ENCODE results near the gene C9.
"Not testable (repeated sequence)": the region's sequence is repeated elsewhere in the genome, so short reads cannot be mapped to it uniquely, and the experiment has no call there.

Gene C9

DNA sequence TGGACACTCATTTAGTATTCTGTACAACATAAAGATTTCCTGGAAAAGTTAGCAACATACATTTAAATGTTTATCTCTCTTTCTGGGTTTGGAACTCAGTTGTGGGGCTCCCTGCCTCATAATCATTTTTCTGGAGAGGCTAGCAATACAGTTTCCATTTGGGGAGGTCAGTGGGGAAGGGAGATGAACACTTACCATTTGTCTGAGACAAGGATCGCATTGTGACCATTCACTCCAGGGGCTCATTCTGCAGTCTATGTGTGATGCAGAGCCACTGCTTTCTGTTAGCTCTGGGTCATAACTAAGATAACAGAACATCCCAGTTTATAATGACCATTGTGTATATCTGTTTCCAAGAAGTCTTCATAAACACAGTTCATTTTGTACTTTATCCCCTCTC lies 22.4 kb downstream of the C9 start:
- no peaks in the 10 kb centered on the region for H3K9me3 ChIP-seq (ENCODE audit: control insufficient read depth in 5 of 5, low read length in 5 of 5)
- no peaks in the 10 kb centered on the region for H3K36me3 ChIP-seq (ENCODE audit: control insufficient read depth in 5 of 5, insufficient read depth in 5 of 5, low read length in 5 of 5)
- no peaks in the 10 kb centered on the region for H3K27me3 ChIP-seq (ENCODE audit: control insufficient read depth in 5 of 5, insufficient read depth in 4 of 5, low read length in 5 of 5)
- no peak overlapping the region for H3K27ac ChIP-seq (ENCODE audit: low read depth, low read length)
- no peak overlapping the region for H3K4me3 ChIP-seq (ENCODE audit: low read depth in 1 of 5, low read length in 5 of 5)
- H3K4me1 ChIP-seq (ENCODE audit: control insufficient read depth in 5 of 5, insufficient read depth in 5 of 5, low read length in 5 of 5), result no peaks in the 10 kb centered on the region
- no peak overlapping the region for H3K9ac ChIP-seq (ENCODE audit: low read length in 5 of 5)

DNA sequence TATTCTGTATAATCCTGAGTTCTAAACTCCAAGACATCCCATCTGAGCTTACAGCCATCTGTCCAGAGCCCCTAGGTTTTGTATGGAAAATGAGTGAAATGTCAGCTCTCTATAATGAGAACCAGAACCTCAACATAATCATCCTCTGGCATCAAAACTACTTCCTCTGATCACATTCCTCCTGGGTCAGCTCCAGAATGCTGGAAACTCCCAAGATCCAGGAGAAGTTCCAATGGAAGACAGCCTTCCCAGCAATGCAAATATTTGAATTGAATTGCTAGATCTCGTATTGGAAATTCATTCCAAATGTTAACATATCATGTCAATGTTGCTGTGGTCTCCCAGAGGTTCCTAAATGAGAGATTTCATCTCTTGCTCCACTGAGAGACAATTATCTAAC lies 23.8 kb downstream of the C9 start:
- H3K4me3 ChIP-seq (ENCODE audit: low read depth in 1 of 5, low read length in 5 of 5), result no peak overlapping the region
- H3K27me3 ChIP-seq (ENCODE audit: control insufficient read depth in 5 of 5, insufficient read depth in 4 of 5, low read length in 5 of 5), result no peaks in the 10 kb centered on the region
- H3K27ac ChIP-seq (ENCODE audit: low read depth, low read length), result no peak overlapping the region
- H3K4me1 ChIP-seq (ENCODE audit: control insufficient read depth in 5 of 5, insufficient read depth in 5 of 5, low read length in 5 of 5), result no peaks in the 10 kb centered on the region
- no peak overlapping the region for H3K9ac ChIP-seq (ENCODE audit: low read length in 5 of 5)
- H3K36me3 ChIP-seq (ENCODE audit: control insufficient read depth in 5 of 5, insufficient read depth in 5 of 5, low read length in 5 of 5), result no peaks in the 10 kb centered on the region
- H3K9me3 ChIP-seq (ENCODE audit: control insufficient read depth in 5 of 5, low read length in 5 of 5), result no peaks in the 10 kb centered on the region

DNA sequence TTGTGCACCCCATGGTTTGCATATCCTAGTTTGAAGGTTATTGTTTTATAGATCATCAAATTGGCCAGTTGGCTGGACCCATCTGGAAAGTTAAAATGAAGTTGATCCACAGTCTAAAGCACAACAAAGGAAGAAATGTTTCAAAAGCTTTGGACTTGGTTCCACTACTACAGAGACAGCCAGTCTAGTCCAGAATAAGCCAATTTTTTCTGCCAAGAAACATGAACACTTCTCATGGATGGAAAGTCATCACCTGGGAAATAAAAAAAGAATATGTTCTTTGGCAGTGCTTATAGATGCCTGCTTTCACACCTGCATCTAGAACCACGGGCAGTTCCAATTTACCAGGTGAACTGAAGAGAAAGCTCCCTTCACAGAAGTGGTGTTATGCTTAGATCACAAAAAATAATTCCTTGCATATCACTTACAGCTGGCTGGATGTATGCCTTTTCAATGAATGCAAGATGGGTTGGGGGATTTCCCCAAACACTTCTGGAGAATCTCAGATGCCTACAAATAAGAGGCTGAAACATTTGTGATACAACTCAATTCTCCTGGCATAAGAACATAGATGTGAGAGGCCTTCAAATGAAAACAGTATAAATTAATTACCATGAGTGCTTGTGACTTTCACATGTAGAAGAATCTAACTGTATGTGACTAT lies 26.9 kb downstream of the C9 start:
- Histone ChIP-seq H3K27me3 (ENCODE audit: control insufficient read depth in 5 of 5, insufficient read depth in 4 of 5, low read length in 5 of 5) (no peaks in the 10 kb centered on the region), H3K9ac (ENCODE audit: low read length in 5 of 5) (no peak overlapping the region), H3K36me3 (ENCODE audit: control insufficient read depth in 5 of 5, insufficient read depth in 5 of 5, low read length in 5 of 5) (no peaks in the 10 kb centered on the region), H3K9me3 (ENCODE audit: control insufficient read depth in 5 of 5, low read length in 5 of 5) (no peaks in the 10 kb centered on the region), H3K4me1 (ENCODE audit: control insufficient read depth in 5 of 5, insufficient read depth in 5 of 5, low read length in 5 of 5) (peaks cover 0 to 2% (median 0%) of the 10 kb centered on the region in 5 donors), H3K27ac (ENCODE audit: low read depth, low read length) (no peak overlapping the region), H3K4me3 (ENCODE audit: low read depth in 1 of 5, low read length in 5 of 5) (no peak overlapping the region)

DNA sequence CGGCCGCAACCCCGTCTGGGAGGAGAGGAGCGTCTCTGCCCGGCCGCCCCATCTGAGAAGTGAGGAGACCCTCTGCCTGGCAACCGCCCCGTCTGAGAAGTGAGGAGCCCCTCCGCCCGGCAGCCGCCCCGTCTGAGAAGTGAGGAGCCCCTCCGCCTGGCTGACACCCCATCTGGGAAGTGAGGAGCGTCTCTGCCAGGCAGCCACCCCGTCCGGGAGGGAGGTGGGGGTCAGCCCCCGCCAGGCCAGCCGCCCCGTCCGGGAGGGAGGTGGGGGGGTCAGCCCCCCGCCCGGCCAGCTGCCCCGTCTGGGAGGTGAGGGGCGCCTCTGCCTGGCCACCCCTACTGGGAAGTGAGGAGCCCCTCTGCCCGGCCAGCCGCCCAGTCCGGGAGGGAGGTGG lies 30.0 kb downstream of the C9 start:
- H3K9me3 ChIP-seq (ENCODE audit: control insufficient read depth in 5 of 5, low read length in 5 of 5); H3K36me3 ChIP-seq (ENCODE audit: control insufficient read depth in 5 of 5, insufficient read depth in 5 of 5, low read length in 5 of 5); H3K27me3 ChIP-seq (ENCODE audit: control insufficient read depth in 5 of 5, insufficient read depth in 4 of 5, low read length in 5 of 5); H3K27ac ChIP-seq (ENCODE audit: low read depth, low read length); H3K4me1 ChIP-seq (ENCODE audit: control insufficient read depth in 5 of 5, insufficient read depth in 5 of 5, low read length in 5 of 5); H3K4me3 ChIP-seq (ENCODE audit: low read depth in 1 of 5, low read length in 5 of 5); H3K9ac ChIP-seq (ENCODE audit: low read length in 5 of 5): not testable (repeated sequence)

DNA sequence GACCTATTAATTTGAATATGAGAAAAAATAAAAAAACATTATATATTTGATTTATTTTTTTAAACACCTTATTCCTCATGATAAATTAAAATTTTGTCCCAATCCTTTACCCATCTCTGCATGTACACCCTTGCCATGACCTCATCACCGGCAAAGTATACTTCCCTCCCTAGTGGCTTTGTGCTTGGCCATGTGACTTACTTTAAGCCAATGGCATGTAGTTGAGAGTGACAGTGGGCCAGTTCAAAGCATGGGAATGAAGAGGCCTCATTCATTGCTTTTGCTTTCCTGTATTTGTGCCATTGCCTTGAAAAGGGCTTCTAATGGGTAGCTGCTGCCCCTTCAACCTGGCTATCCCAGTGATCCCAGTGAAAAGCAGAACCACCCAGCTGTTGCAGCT lies 31.2 kb downstream of the C9 start:
- H3K27me3 ChIP-seq (ENCODE audit: control insufficient read depth in 5 of 5, insufficient read depth in 4 of 5, low read length in 5 of 5), result no peaks in the 10 kb centered on the region
- H3K36me3 ChIP-seq (ENCODE audit: control insufficient read depth in 5 of 5, insufficient read depth in 5 of 5, low read length in 5 of 5), result no peaks in the 10 kb centered on the region
- H3K4me1 ChIP-seq (ENCODE audit: control insufficient read depth in 5 of 5, insufficient read depth in 5 of 5, low read length in 5 of 5), result peaks cover 0 to 8% (median 6%) of the 10 kb centered on the region in 5 donors
- no peak overlapping the region for H3K27ac ChIP-seq (ENCODE audit: low read depth, low read length)
- no peaks in the 10 kb centered on the region for H3K9me3 ChIP-seq (ENCODE audit: control insufficient read depth in 5 of 5, low read length in 5 of 5)
- H3K9ac ChIP-seq (ENCODE audit: low read length in 5 of 5), result no peak overlapping the region
- H3K4me3 ChIP-seq (ENCODE audit: low read depth in 1 of 5, low read length in 5 of 5), result no peak overlapping the region

DNA sequence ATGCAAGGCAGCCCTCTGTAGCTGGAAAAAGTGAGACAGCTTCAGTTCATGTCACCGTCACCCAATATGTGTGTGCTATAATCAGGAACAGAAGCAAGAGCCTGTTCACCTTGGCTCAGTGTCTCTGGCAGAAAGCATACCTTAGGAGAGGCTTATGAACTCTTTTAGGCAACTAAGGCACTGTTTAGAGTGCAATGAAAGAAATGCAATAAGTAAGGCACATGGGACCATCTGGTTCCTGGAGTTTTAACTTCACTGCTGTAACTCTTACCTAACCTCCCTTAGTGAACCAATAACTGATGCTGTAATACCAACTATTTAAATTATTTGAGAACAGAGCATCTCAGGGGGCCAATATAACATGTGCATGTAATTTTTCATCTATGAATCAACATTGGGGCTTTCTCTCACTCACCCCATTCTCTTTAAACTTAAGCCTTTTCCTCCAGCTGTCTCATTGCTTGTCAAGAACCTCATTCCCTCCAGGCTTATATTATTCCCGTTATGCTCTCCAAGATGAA lies 32.4 kb downstream of the C9 start:
- peaks cover 0 to 8% (median 6%) of the 10 kb centered on the region in 5 donors for H3K4me1 ChIP-seq (ENCODE audit: control insufficient read depth in 5 of 5, insufficient read depth in 5 of 5, low read length in 5 of 5)
- no peaks in the 10 kb centered on the region for H3K9me3 ChIP-seq (ENCODE audit: control insufficient read depth in 5 of 5, low read length in 5 of 5)
- no peak overlapping the region for H3K9ac ChIP-seq (ENCODE audit: low read length in 5 of 5)
- H3K27ac ChIP-seq (ENCODE audit: low read depth, low read length), result no peak overlapping the region
- H3K4me3 ChIP-seq (ENCODE audit: low read depth in 1 of 5, low read length in 5 of 5), result no peak overlapping the region
- no peaks in the 10 kb centered on the region for H3K36me3 ChIP-seq (ENCODE audit: control insufficient read depth in 5 of 5, insufficient read depth in 5 of 5, low read length in 5 of 5)
- H3K27me3 ChIP-seq (ENCODE audit: control insufficient read depth in 5 of 5, insufficient read depth in 4 of 5, low read length in 5 of 5), result no peaks in the 10 kb centered on the region

DNA sequence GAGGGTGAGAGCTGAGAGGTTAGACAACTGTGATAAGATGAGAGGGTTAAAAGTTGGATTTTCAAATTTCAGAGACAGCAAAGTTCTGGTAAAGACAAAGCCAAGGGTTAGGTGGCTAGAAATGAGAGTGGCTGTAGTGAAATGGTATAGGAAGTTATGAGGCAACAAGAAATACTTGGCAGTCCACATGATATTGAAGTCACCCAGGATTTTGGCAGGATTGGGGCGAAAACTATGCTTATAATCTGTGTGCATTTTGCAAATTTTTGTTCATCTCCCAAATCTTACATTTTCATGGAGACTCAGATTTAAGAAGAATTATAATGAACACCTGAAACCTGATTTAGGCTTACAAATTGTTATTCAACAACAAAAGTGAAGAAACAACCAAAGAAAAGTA lies 35.6 kb downstream of the C9 start:
- Histone ChIP-seq H3K27me3 (ENCODE audit: control insufficient read depth in 5 of 5, insufficient read depth in 4 of 5, low read length in 5 of 5) (no peaks in the 10 kb centered on the region), H3K9ac (ENCODE audit: low read length in 5 of 5) (no peak overlapping the region), H3K4me3 (ENCODE audit: low read depth in 1 of 5, low read length in 5 of 5) (no peak overlapping the region), H3K27ac (ENCODE audit: low read depth, low read length) (no peak overlapping the region), H3K36me3 (ENCODE audit: control insufficient read depth in 5 of 5, insufficient read depth in 5 of 5, low read length in 5 of 5) (no peaks in the 10 kb centered on the region), H3K9me3 (ENCODE audit: control insufficient read depth in 5 of 5, low read length in 5 of 5) (no peaks in the 10 kb centered on the region), H3K4me1 (ENCODE audit: control insufficient read depth in 5 of 5, insufficient read depth in 5 of 5, low read length in 5 of 5) (peaks cover 0 to 8% (median 6%) of the 10 kb centered on the region in 5 donors)

DNA sequence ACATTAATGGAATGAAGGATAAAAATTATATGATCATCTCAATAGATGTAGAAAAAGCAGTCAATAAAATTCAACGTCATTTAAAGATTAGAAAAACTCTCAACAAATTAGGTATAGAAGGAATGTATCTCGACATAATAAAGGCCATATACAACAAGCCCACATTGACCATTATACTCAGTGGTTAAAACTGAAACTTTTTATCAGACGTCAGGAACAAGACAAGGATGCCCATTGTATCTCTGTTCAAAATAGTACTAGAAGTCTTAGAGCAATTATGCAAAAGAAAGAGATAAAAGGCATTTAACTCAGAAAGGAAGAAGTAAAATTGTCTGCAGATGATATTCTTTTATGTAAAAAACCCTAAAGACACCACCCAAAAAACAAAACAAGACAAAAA lies 40.8 kb downstream of the C9 start:
- H3K27me3 ChIP-seq (ENCODE audit: control insufficient read depth in 5 of 5, insufficient read depth in 4 of 5, low read length in 5 of 5), result no peaks in the 10 kb centered on the region
- H3K9me3 ChIP-seq (ENCODE audit: control insufficient read depth in 5 of 5, low read length in 5 of 5), result peaks cover 0 to 8% (median 4%) of the 10 kb centered on the region in 5 donors
- H3K4me1 ChIP-seq (ENCODE audit: control insufficient read depth in 5 of 5, insufficient read depth in 5 of 5, low read length in 5 of 5), result no peaks in the 10 kb centered on the region
- no peak overlapping the region for H3K9ac ChIP-seq (ENCODE audit: low read length in 5 of 5)
- no peak overlapping the region for H3K4me3 ChIP-seq (ENCODE audit: low read depth in 1 of 5, low read length in 5 of 5)
- no peaks in the 10 kb centered on the region for H3K36me3 ChIP-seq (ENCODE audit: control insufficient read depth in 5 of 5, insufficient read depth in 5 of 5, low read length in 5 of 5)
- H3K27ac ChIP-seq (ENCODE audit: low read depth, low read length), result no peak overlapping the region

DNA sequence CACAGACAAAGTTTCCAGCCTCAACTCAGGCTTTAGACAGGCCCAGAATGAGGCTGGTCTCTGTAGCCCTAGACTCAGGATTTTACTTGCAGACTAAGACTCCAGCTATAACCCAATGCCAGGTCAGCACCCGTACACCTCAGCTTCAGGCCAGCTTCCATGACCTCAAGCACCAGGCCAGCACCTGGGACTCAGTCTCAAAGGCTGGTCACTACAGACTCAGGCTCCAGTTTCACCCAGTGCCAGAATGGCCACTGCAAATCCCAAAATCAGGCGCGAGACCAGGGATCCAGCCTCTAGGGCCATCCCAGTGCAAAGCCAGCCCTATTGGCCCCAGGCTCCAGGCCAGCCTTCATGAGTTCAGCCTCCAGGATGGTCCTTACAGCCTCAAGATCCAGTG lies 44.9 kb downstream of the C9 start:
- Histone ChIP-seq H3K9ac (ENCODE audit: low read length in 5 of 5) (no peak overlapping the region), H3K27ac (ENCODE audit: low read depth, low read length) (no peak overlapping the region), H3K36me3 (ENCODE audit: control insufficient read depth in 5 of 5, insufficient read depth in 5 of 5, low read length in 5 of 5) (no peaks in the 10 kb centered on the region), H3K4me3 (ENCODE audit: low read depth in 1 of 5, low read length in 5 of 5) (no peak overlapping the region), H3K4me1 (ENCODE audit: control insufficient read depth in 5 of 5, insufficient read depth in 5 of 5, low read length in 5 of 5) (no peaks in the 10 kb centered on the region), H3K27me3 (ENCODE audit: control insufficient read depth in 5 of 5, insufficient read depth in 4 of 5, low read length in 5 of 5) (no peaks in the 10 kb centered on the region), H3K9me3 (ENCODE audit: control insufficient read depth in 5 of 5, low read length in 5 of 5) (peaks cover 0 to 13% (median 6%) of the 10 kb centered on the region in 5 donors)

DNA sequence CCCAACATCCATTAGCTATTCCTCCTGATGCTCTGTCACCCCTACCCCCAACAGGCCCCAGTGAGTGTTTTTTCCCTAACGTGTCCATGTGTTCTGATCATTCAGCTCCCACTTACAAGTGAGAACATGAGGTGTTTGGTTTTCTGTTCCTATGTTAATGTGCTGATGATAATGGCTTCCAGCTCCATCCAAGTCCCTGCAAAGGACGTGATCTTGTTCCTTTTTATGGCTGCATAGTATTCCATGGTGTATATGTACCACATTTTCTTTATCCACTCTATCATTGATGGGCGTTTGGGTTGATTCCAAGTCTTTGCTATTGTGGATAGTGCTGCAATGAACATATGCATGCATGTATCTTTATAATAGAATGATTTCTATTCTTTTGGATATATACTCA lies 47.8 kb downstream of the C9 start:
- not testable (repeated sequence) for H3K4me3 ChIP-seq (ENCODE audit: low read depth in 1 of 5, low read length in 5 of 5); H3K9ac ChIP-seq (ENCODE audit: low read length in 5 of 5); H3K4me1 ChIP-seq (ENCODE audit: control insufficient read depth in 5 of 5, insufficient read depth in 5 of 5, low read length in 5 of 5); H3K27ac ChIP-seq (ENCODE audit: low read depth, low read length); H3K36me3 ChIP-seq (ENCODE audit: control insufficient read depth in 5 of 5, insufficient read depth in 5 of 5, low read length in 5 of 5); H3K27me3 ChIP-seq (ENCODE audit: control insufficient read depth in 5 of 5, insufficient read depth in 4 of 5, low read length in 5 of 5)
- H3K9me3 ChIP-seq (ENCODE audit: control insufficient read depth in 5 of 5, low read length in 5 of 5), result peaks cover 0 to 13% (median 6%) of the 10 kb centered on the region in 5 donors
